GM23338 (cell line): ENCODE measurements around the gene TSKS.

Experiments
- CTCF ChIP-seq, 2 experiments: fragments of 200-600 bp in 1 of 2; sonication (generic) in 1 of 2; conservative IDR thresholded peaks; 2 replicates each; pipeline versions ENCODE4 v1.5.1 to v1.6.1; 2016 to 2017; ENCODE audit warnings: antibody characterized with exemption in 2 of 2, low read depth in 2 of 2, mild to moderate bottlenecking in 2 of 2, moderate library complexity in 1 of 2
- REST ChIP-seq: IDR thresholded peaks from one replicate; pipeline ENCODE4 v1.6.1; 2018; ENCODE audit warnings: antibody characterized with exemption; ENCODE audit not compliant: unreplicated experiment

- no peak for TF ChIP-seq CTCF (conservative IDR thresholded peaks at IDR 0.05; ENCODE audit: low read depth in 2 of 2)
- no peak for TF ChIP-seq REST
Measured at GRCh38 chr19:49801401-49801888, 38.3 kb upstream of the TSKS start.
